GM19023 (cell line): Measurements from ENCODE around the gene ZDHHC11B.
"Not testable (repeated sequence)": the region's sequence is repeated elsewhere in the genome, so short reads cannot be mapped to it uniquely, and the experiment has no call there.

ENCODE experiments used
- ATAC-seq: cut with Tn5 transposase; IDR thresholded peaks from one replicate; pipeline ENCODE4 v1.9.1; 2021; ENCODE audit warnings: mild to moderate bottlenecking, moderate library complexity; ENCODE audit not compliant: unreplicated experiment

Gene ZDHHC11B

GRCh38 chr5:784428-785177 is at the start of gene ZDHHC11B:
ZDHHC11B (minus strand) TSS chr5:784729; CDS start chr5:766919, 17,810 bp downstream.
- not testable (repeated sequence) for ATAC-seq

GRCh38 chr5:834013-834412 is 49.5 kb upstream of the ZDHHC11B start:
- not testable (repeated sequence) for ATAC-seq

- not testable (repeated sequence) for ATAC-seq
Measured at GRCh38 chr5:828194-828593, 43.7 kb upstream of the ZDHHC11B start.

GRCh38 chr5:825544-825943 is 41.0 kb upstream of the ZDHHC11B start:
- not testable (repeated sequence) for ATAC-seq

GRCh38 chr5:821504-821903 is 37.0 kb upstream of the ZDHHC11B start:
- ATAC-seq: no peak

- no peak for ATAC-seq
Measured at GRCh38 chr5:820245-820644, 35.7 kb upstream of the ZDHHC11B start.

GRCh38 chr5:819078-819477 is 34.5 kb upstream of the ZDHHC11B start:
- no peak for ATAC-seq

GRCh38 chr5:816176-816575 is 31.6 kb upstream of the ZDHHC11B start:
- ATAC-seq: no peak

- ATAC-seq: no peak
Measured at GRCh38 chr5:815449-815848, 30.9 kb upstream of the ZDHHC11B start.

- not testable (repeated sequence) for ATAC-seq
Measured at GRCh38 chr5:813575-813974, 29.0 kb upstream of the ZDHHC11B start.

GRCh38 chr5:811384-811783 is 26.9 kb upstream of the ZDHHC11B start:
- not testable (repeated sequence) for ATAC-seq

- ATAC-seq: not testable (repeated sequence)
Measured at GRCh38 chr5:807719-808514, 23.4 kb upstream of the ZDHHC11B start.

- ATAC-seq: no peak
Measured at GRCh38 chr5:801472-801871, 16.9 kb upstream of the ZDHHC11B start.

- not testable (repeated sequence) for ATAC-seq
Measured at GRCh38 chr5:801055-801454, 16.5 kb upstream of the ZDHHC11B start.

GRCh38 chr5:798505-799138 is 14.1 kb upstream of the ZDHHC11B start:
- ATAC-seq: not testable (repeated sequence)

- not testable (repeated sequence) for ATAC-seq
Measured at GRCh38 chr5:797986-798385, 13.5 kb upstream of the ZDHHC11B start.

- not testable (repeated sequence) for ATAC-seq
Measured at GRCh38 chr5:795873-796272, 11.3 kb upstream of the ZDHHC11B start.

GRCh38 chr5:794948-795347 is 10.4 kb upstream of the ZDHHC11B start:
- not testable (repeated sequence) for ATAC-seq

GRCh38 chr5:788703-789102 is 4.2 kb upstream of the ZDHHC11B start:
- ATAC-seq: not testable (repeated sequence)

- not testable (repeated sequence) for ATAC-seq
Measured at GRCh38 chr5:787857-788233, 3.3 kb upstream of the ZDHHC11B start.

GRCh38 chr5:787224-787856 is 2.8 kb upstream of the ZDHHC11B start:
- ATAC-seq: not testable (repeated sequence)
